ENCODE measurements around the gene STARD3NL.

STARD3NL gene

DNA sequence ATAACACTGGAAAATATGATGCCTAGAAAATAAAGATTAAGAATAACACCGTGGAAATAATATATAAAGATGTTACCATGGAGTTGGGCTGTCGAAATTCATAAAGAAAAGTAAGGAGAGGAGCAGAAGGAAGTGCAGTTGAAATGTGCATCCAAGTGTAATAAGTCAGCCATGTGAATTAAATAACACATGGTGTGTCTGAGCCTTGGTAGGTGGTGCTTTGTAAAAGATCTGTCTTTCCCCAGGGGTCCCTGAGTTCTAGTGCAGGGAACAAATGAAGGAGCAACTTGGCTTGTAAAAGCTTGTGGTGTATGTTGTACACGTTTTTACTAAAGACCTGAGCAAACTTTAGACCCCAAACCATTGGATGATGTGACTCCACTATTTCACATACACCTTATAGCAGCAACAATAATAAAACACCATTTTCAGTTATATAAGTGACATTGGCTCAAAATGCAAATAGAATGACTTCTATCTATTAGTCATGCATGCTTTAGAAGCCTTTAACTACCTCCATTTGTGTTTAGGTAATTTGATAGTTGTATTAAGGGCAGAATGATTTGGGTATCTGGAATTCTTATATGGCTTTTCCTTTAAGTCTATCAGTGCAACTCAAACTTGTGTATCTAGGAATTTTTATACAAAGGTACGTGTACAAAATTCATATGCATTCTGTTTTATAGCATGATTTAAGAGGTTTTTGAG is 11.3 kb downstream of the STARD3NL start:
- CTCF ChIA-PET: no interaction called here
- no peak for DNase-seq (ENCODE audit: low spot score)

DNA sequence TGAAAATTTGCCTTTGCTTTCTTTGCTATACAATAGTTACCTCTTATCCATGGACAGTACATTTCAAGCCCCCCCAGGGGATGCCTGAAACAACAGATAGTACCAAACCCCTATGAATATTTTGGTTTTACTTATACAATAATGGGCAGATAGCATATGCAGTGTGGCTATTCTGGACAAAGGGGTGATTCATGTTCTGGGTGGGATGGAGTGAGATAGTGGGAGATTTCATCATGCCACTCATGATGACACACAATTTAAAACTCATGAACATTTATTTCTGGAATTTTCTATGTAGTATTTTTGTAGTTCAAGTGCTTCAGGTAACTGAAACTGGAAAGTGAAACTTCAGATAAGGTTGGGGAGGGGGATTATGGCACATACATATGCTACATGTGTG is 12.0 kb downstream of the STARD3NL start:
- H3K27ac ChIP-seq: no peak overlapping the region
- POLR2A ChIA-PET (ENCODE audit: low non-redundant PET): no interaction called here
- TF ChIP-seq, protein P1, sequence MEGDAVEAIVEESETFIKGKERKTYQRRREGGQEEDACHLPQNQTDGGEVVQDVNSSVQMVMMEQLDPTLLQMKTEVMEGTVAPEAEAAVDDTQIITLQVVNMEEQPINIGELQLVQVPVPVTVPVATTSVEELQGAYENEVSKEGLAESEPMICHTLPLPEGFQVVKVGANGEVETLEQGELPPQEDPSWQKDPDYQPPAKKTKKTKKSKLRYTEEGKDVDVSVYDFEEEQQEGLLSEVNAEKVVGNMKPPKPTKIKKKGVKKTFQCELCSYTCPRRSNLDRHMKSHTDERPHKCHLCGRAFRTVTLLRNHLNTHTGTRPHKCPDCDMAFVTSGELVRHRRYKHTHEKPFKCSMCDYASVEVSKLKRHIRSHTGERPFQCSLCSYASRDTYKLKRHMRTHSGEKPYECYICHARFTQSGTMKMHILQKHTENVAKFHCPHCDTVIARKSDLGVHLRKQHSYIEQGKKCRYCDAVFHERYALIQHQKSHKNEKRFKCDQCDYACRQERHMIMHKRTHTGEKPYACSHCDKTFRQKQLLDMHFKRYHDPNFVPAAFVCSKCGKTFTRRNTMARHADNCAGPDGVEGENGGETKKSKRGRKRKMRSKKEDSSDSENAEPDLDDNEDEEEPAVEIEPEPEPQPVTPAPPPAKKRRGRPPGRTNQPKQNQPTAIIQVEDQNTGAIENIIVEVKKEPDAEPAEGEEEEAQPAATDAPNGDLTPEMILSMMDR (conservative IDR thresholded peaks at IDR 0.05; ENCODE audit: low read depth): no peak
- CTCF ChIA-PET: no interaction called here
- no peak for DNase-seq (ENCODE audit: low spot score)

More for the DNA sequence above, 11.3 kb downstream of the STARD3NL start:
- POLR2A ChIA-PET (ENCODE audit: low non-redundant PET): no interaction called here
- no peak overlapping the region for H3K27ac ChIP-seq
- TF ChIP-seq, protein P1 (conservative IDR thresholded peaks at IDR 0.05; ENCODE audit: low read depth): no peak

DNA sequence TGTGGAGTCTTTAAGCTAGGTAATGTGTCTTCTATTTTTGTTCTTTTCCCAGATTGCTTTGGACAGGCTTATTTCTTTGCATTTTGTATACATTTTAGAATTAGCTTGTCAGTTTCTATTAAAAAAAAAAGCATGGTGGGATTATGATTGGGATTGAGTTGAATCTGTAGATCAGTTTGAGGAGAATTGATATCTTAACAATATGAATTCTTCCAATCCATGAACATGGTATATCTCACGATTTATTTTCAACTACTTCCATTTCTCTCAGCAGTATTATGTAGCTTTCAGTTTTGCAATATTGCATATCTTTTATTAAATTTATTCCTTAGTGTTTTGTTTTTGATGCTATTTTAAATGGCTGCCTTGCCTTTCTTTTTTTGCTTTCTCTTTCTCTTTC is 13.7 kb downstream of the STARD3NL start:
- ChIA-PET CTCF (no interaction called here), POLR2A (ENCODE audit: low non-redundant PET) (no interaction called here)
- H3K27ac ChIP-seq: no peak overlapping the region
- DNase-seq (ENCODE audit: low spot score): no peak
- TF ChIP-seq, protein P1 (conservative IDR thresholded peaks at IDR 0.05; ENCODE audit: low read depth): no peak

DNA sequence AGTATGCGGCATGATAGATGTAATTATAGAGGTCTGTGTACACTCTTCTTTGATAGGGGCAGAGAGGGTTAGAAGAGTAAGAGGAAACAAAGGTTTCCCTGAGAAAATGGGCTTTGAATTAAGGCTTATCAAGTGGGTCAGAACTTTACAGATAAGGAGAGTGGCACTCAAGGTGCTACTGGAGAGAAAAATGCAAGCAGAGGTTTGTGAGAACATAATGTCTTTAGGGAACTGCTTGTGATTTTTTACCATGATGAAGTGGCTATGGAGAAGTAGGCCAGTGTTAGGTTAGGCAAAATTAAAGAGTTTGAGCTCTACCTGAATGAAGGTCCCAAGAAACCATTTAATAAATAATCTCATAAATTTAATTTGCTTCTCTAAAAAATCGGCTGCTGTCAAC is 14.3 kb downstream of the STARD3NL start:
- TF ChIP-seq, protein P1 (conservative IDR thresholded peaks at IDR 0.05; ENCODE audit: low read depth): no peak
- ChIA-PET POLR2A (ENCODE audit: low non-redundant PET) (no interaction called here), CTCF (no interaction called here)
- no peak for DNase-seq (ENCODE audit: low spot score)
- H3K27ac ChIP-seq: no peak overlapping the region

DNA sequence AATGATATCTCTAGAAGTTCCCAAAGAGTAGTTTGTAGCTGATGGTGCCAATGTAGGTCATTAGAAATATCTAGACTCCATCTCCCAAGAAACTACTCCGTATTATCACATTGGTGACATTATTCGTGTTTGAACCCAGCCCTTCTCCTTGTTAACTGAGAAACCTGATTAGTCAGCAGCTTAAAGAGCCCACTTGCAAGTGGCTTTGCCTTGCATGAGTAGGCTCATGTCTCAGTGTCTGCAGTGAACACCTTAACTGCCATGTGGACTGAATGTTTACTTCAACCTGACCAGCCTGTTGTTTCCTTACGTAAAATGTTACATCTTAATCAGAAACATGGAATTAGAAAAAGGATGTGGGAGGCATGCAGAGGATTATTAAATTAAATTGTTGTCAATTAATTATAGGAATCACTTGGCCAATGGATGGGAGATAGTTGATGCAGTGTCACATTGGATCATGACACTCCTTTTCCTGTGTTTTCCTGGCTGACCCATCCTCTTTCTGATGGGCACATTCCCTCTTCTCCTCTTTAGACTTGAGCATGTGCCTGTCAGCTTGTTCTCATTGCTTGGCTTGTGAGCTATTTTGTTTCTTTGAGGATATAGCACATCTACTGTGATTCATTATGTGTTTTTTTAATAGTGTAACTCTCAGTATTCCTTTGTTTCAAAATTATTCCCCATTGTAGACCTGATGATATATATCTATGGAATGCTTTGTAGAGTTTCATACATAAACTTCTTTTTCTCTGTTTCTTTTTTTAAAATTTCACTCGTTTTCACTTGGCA is 18.0 kb downstream of the STARD3NL start:
- no peak for DNase-seq (ENCODE audit: low spot score)
- H3K27ac ChIP-seq: no peak overlapping the region
- ChIA-PET CTCF (no interaction called here), POLR2A (ENCODE audit: low non-redundant PET) (no interaction called here)
- TF ChIP-seq, protein P1 (conservative IDR thresholded peaks at IDR 0.05; ENCODE audit: low read depth): no peak

DNA sequence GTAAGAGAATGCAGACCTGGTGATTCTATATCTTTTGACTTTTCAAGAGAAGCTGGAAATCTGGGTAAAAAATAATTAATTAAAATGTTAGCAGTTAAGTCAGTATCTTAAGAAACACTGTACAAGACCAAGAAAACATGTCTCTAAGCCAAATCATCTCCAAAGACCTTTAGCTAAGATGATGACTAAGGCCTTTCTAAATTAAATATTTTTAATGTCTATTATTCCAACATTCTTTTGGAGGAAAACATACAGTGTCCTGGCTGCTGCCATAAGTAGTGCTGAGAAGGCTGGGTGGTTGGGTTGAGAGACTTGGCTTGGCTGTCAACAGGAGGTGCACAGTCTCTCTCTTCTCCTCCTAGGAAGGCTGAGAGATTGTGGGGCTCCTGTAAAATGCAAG is 20.3 kb downstream of the STARD3NL start:
- no peak overlapping the region for H3K27ac ChIP-seq
- POLR2A ChIA-PET (ENCODE audit: low non-redundant PET): no interaction called here
- TF ChIP-seq, protein P1 (conservative IDR thresholded peaks at IDR 0.05; ENCODE audit: low read depth): no peak
- CTCF ChIA-PET: no interaction called here
- DNase-seq (ENCODE audit: low spot score): no peak

Measured in RWPE1 (cell line).